ENCODE measurements around the gene NQO2. TPM values are rescaled to one million over a fixed set of nuclear protein-coding genes. Genes with fewer than 3 reads are reported as not detected.

The NQO2 gene
- total RNA-seq, 1 experiment from 2014 or later: 82.9 TPM

- ChIA-PET CTCF (interaction anchor here (1.6 to 1.7 kb wide), 2 partner anchors 9 to 170 kb away, joined by 3 to 12 read pairs; no protein-coding TSS in a partner anchor), RAD21 (ENCODE audit: low non-redundant PET in 1 of 2, low total read pairs in 2 of 2, uncharacterized antibody in 2 of 2, unreplicated experiment in 2 of 2) (no interaction called here), POLR2A (no interaction called here)
- TF ChIP-seq RAD21 (IDR thresholded peaks at IDR 0.05; ENCODE audit: low read depth): no peak
- no peak for TF ChIP-seq SRF (IDR thresholded peaks at IDR 0.05; ENCODE audit: low read depth)
- TF ChIP-seq ELF1 (IDR thresholded peaks at IDR 0.05; ENCODE audit: borderline replicate concordance, low read depth): no peak
- no peak for TF ChIP-seq ATF3 (IDR thresholded peaks at IDR 0.05)
- TF ChIP-seq YY1 (IDR thresholded peaks at IDR 0.05; ENCODE audit: extremely low read depth, insufficient replicate concordance, low read depth, low read length): no peak
- no peak for TF ChIP-seq CTCF (IDR thresholded peaks at IDR 0.05 in 2 of 3, conservative IDR thresholded peaks at IDR 0.05 in 1 of 3; ENCODE audit: borderline replicate concordance in 1 of 3, insufficient read depth in 1 of 3, low read depth in 2 of 3, low read length in 2 of 3)
- TF ChIP-seq ZNF274 (IDR thresholded peaks at IDR 0.05; ENCODE audit: low read depth, low read length): no peak
- TF ChIP-seq SP1 (IDR thresholded peaks at IDR 0.05; ENCODE audit: low read depth): no peak
- no peak for TF ChIP-seq TCF7L2 (IDR thresholded peaks at IDR 0.05; ENCODE audit: borderline replicate concordance, extremely low read depth, insufficient read depth, insufficient read length)
- no peak for TF ChIP-seq ZBTB33 (IDR thresholded peaks at IDR 0.05; ENCODE audit: extremely low read depth, insufficient replicate concordance, low read length)
- TF ChIP-seq CBX3 (IDR thresholded peaks at IDR 0.05; ENCODE audit: low read depth): no peak
- no peak for TF ChIP-seq MAX (IDR thresholded peaks at IDR 0.05)
- no peak for TF ChIP-seq ZFX (IDR thresholded peaks at IDR 0.05)
- TF ChIP-seq JUND (IDR thresholded peaks at IDR 0.05): no peak
- TF ChIP-seq EZH2 (IDR thresholded peaks at IDR 0.05): no peak
- TF ChIP-seq EGR1 (IDR thresholded peaks at IDR 0.05; ENCODE audit: low read depth): no peak
- TF ChIP-seq POLR2AphosphoS5 (IDR thresholded peaks at IDR 0.05; ENCODE audit: low read depth, low read length): no peak
- no peak for TF ChIP-seq POLR2A (IDR thresholded peaks at IDR 0.05; ENCODE audit: borderline replicate concordance, extremely low read depth, insufficient read depth, insufficient read length)
- Histone ChIP-seq H3K9me3 (ENCODE audit: control insufficient read depth in 1 of 2, insufficient read depth in 1 of 2, low read depth in 1 of 2, low read length in 2 of 2) (no peaks in the 10 kb centered on the region), H3K36me3 (ENCODE audit: control insufficient read depth in 1 of 2, insufficient read depth in 2 of 2, low read length in 2 of 2) (0 out of 4 replicates have a peak, but pooled peaks cover 0 to 3% of the 10 kb centered on the region in 2 experiments), H3K4me3 (replicated peaks in 1 of 2; ENCODE audit: low read depth in 1 of 2, low read length in 2 of 2) (no peak overlapping the region), H3K27ac (ENCODE audit: low read depth, low read length) (no peak overlapping the region), H3K9me2 (ENCODE audit: insufficient read depth) (no peaks in the 10 kb centered on the region), H3K4me1 (ENCODE audit: control insufficient read depth in 1 of 2, insufficient read depth in 2 of 2, low read length in 2 of 2) (peaks cover 4 to 32% of the 10 kb centered on the region in 2 experiments), H3K27me3 (ENCODE audit: insufficient read depth, low read length) (no peaks in the 10 kb centered on the region), H3K79me2 (ENCODE audit: insufficient read depth, low read length) (peaks cover 20% of the 10 kb centered on the region), H2AFZ (ENCODE audit: low read depth, low read length, poor library complexity, severe bottlenecking) (no peak overlapping the region), H4K20me1 (ENCODE audit: insufficient read depth) (no peaks in the 10 kb centered on the region), H3K4me2 (ENCODE audit: low read length) (no peak overlapping the region), H3K9ac (ENCODE audit: low read length) (no peak overlapping the region)
- DNase-seq (ENCODE audit: low read depth, low spot score): no peak
- no TSS peak for BruUV-seq (replicated peaks)
- intact Hi-C loops (cut with micrococcal nuclease): no loop called here
- ATAC-seq: no peak
Observed at GRCh38 chr6:2962004-2962403, 37.7 kb upstream of the NQO2 start.
